ENCODE measurements around the gene RFPL3.
"Not testable (repeated sequence)": the region's sequence is repeated elsewhere in the genome, so short reads cannot be mapped to it uniquely, and the experiment has no call there.

Gene RFPL3

GRCh38 chr22:32357567-32357966 is at the start of gene RFPL3:
Gene RFPL3, plus strand, starts transcription at chr22:32357867. Its CDS starts 205 bp downstream, at chr22:32358072.
- not testable (repeated sequence) for DNase-seq (ENCODE audit: low read depth)

GRCh38 chr22:32308191-32308590 is 49.5 kb upstream of the RFPL3 start:
- DNase-seq (ENCODE audit: low read depth): no peak

- DNase-seq (ENCODE audit: low read depth): no peak
Observed at GRCh38 chr22:32308934-32309333, 48.7 kb upstream of the RFPL3 start.

- no peak for DNase-seq (ENCODE audit: low read depth)
Observed at GRCh38 chr22:32309585-32310251, 47.9 kb upstream of the RFPL3 start.

GRCh38 chr22:32310777-32311176 is 46.9 kb upstream of the RFPL3 start:
- DNase-seq (ENCODE audit: low read depth): no peak

- DNase-seq (ENCODE audit: low read depth): no peak
Observed at GRCh38 chr22:32311551-32312071, 46.1 kb upstream of the RFPL3 start.

- DNase-seq (ENCODE audit: low read depth): no peak
Observed at GRCh38 chr22:32312748-32313147, 44.9 kb upstream of the RFPL3 start.

- DNase-seq (ENCODE audit: low read depth): no peak
Observed at GRCh38 chr22:32313532-32313931, 44.1 kb upstream of the RFPL3 start.

GRCh38 chr22:32317524-32317923 is 40.1 kb upstream of the RFPL3 start:
- DNase-seq (ENCODE audit: low read depth): no peak

- no peak for DNase-seq (ENCODE audit: low read depth)
Observed at GRCh38 chr22:32318361-32318760, 39.3 kb upstream of the RFPL3 start.

GRCh38 chr22:32319861-32320406 is 37.7 kb upstream of the RFPL3 start:
- no peak for DNase-seq (ENCODE audit: low read depth)

GRCh38 chr22:32322986-32323385 is 34.7 kb upstream of the RFPL3 start:
- no peak for DNase-seq (ENCODE audit: low read depth)

GRCh38 chr22:32323513-32324164 is 34.0 kb upstream of the RFPL3 start:
- no peak for DNase-seq (ENCODE audit: low read depth)

GRCh38 chr22:32324505-32325415 is 32.9 kb upstream of the RFPL3 start:
- DNase-seq (ENCODE audit: low read depth): no peak

GRCh38 chr22:32325416-32325801 is 32.3 kb upstream of the RFPL3 start:
- DNase-seq (ENCODE audit: low read depth): no peak

GRCh38 chr22:32325811-32326237 is 31.8 kb upstream of the RFPL3 start:
- DNase-seq (ENCODE audit: low read depth): no peak

GRCh38 chr22:32326647-32327046 is 31.0 kb upstream of the RFPL3 start:
- DNase-seq (ENCODE audit: low read depth): no peak

- DNase-seq (ENCODE audit: low read depth): no peak
Observed at GRCh38 chr22:32327066-32327465, 30.6 kb upstream of the RFPL3 start.

- DNase-seq (ENCODE audit: low read depth): no peak
Observed at GRCh38 chr22:32327596-32328171, 30.0 kb upstream of the RFPL3 start.

GRCh38 chr22:32328306-32329201 is 29.1 kb upstream of the RFPL3 start:
- DNase-seq (ENCODE audit: low read depth): no peak

GRCh38 chr22:32329202-32329645 is 28.4 kb upstream of the RFPL3 start:
- DNase-seq (ENCODE audit: low read depth): no peak
